Lower leg skin (tissue), 4 donors: ENCODE results near the gene ENTPD5. TPM values are rescaled to one million over a fixed set of nuclear protein-coding genes. Genes with fewer than 3 reads are reported as not detected.

Source experiments
- DNase-seq, 2 donors: peaks; one replicate each; pipeline ENCODE4 v3.0.0-alpha.2; 2019; ENCODE audit warnings: low spot score in 2 of 2
- H3K4me3 ChIP-seq: fragments of 200-600 bp; sonication (generic); 2 replicates; pipeline ENCODE4 v1.5.1; 2017; ENCODE audit warnings: mild to moderate bottlenecking, low read depth; ENCODE audit not compliant: poor library complexity, severe bottlenecking
- CTCF ChIP-seq, 3 donors: fragments of 450-650 bp; IDR thresholded peaks; one replicate each; pipeline ENCODE4 v1.5.1; 2016; ENCODE audit warnings: antibody characterized with exemption in 3 of 3, mild to moderate bottlenecking in 3 of 3, moderate library complexity in 2 of 3
- POLR2A ChIP-seq, 2 donors: fragments of 450-650 bp; IDR thresholded peaks; one replicate each; pipeline ENCODE4 v1.6.1; 2016 to 2017; ENCODE audit warnings: antibody characterized with exemption in 2 of 2, mild to moderate bottlenecking in 1 of 2, moderate library complexity in 1 of 2
- WGBS, 2 donors: methylation state at CpG; one replicate each; pipeline ENCODE4 v1.1.5; 2018; 5-methylcytosine and 5-hydroxymethylcytosine counted together
- intact Hi-C: fragments of 100-400 bp; cut with DNase I; formaldehyde crosslinking; loops from one replicate; pipeline ENCODE4 v1.15.0; 2023; ENCODE audit warnings: low total_unique reads
- total RNA-seq, 4 donors: library from RNA; depleted of rRNA; stranded (reverse); fragments of >200 nt; gene quantifications; one replicate each; pipeline ENCODE4 v1.1.0, GENCODE V29; 2016

Gene ENTPD5
- total RNA-seq, 4 donors from 2014 or later = 3.9 to 16.9 (median 10.8) TPM

- DNase-seq = peak in 1 of 2 donors; percentile 54
- WGBS, 2 donors = 59 to 83% methylated on average over 4 of the region's 4 CpGs
- H3K4me3 ChIP-seq = no peak overlapping the region
- intact Hi-C loops = no loop called here
- TF ChIP-seq POLR2A (IDR thresholded peaks at IDR 0.05) = no peak
- TF ChIP-seq CTCF (IDR thresholded peaks at IDR 0.05) = no peak
These were observed 73.9 kb downstream of the ENTPD5 start for GRCh38 chr14:73945159-73945670.

- no peak overlapping the region for H3K4me3 ChIP-seq
- TF ChIP-seq POLR2A (IDR thresholded peaks at IDR 0.05) = no peak
- WGBS, 2 donors = 90 to 91% methylated on average over 17 of the region's 17 CpGs
- intact Hi-C loops = no loop called here
- DNase-seq = peak in 1 of 2 donors; percentile 71
These were observed 74.5 kb downstream of the ENTPD5 start for GRCh38 chr14:73944432-73945158.

GRCh38 chr14:73943083-73943482 is 76.0 kb downstream of the ENTPD5 start:
- H3K4me3 ChIP-seq = no peak overlapping the region
- 48% methylated on average over 4 of the region's 4 CpGs for whole genome bisulfite sequencing, 2 donors
- TF ChIP-seq CTCF (IDR thresholded peaks at IDR 0.05) (no peak), POLR2A (IDR thresholded peaks at IDR 0.05) (no peak)
- peak; percentile 55 to 81 for DNase-seq
- intact Hi-C loops = no loop called here

GRCh38 chr14:73942180-73942579 is 76.9 kb downstream of the ENTPD5 start:
- no peak overlapping the region for H3K4me3 ChIP-seq
- DNase-seq = peak in 1 of 2 donors; percentile 81
- no peak for TF ChIP-seq CTCF (IDR thresholded peaks at IDR 0.05)
- TF ChIP-seq POLR2A (IDR thresholded peaks at IDR 0.05) = no peak
- intact Hi-C loops = no loop called here
- 83 to 95% methylated on average over 7 of the region's 7 CpGs for WGBS, 2 donors

GRCh38 chr14:73937012-73937411 is 82.1 kb downstream of the ENTPD5 start:
- no peak for DNase-seq
- 86 to 95% methylated on average over 2 of the region's 2 CpGs for WGBS, 2 donors
- no peak for TF ChIP-seq POLR2A (IDR thresholded peaks at IDR 0.05)
- TF ChIP-seq CTCF (IDR thresholded peaks at IDR 0.05) = no peak
- intact Hi-C loops = no loop called here
- H3K4me3 ChIP-seq = no peak overlapping the region

- intact Hi-C loops = no loop called here
- no peak for TF ChIP-seq CTCF (IDR thresholded peaks at IDR 0.05)
- TF ChIP-seq POLR2A (IDR thresholded peaks at IDR 0.05) = no peak
- no peak overlapping the region for H3K4me3 ChIP-seq
- WGBS, 2 donors = 94 to 100% methylated on average over 1 of the region's 1 CpG
- DNase-seq = no peak
These were observed 82.5 kb downstream of the ENTPD5 start for GRCh38 chr14:73936548-73936947.
